SKM-1 treated with dmso at 0.1 percent for 144 hours (cell line): ENCODE data around the gene ADARB1.
A peak's percentile ranks its signal among the peaks of the same experiment; 100 is the strongest.

Experiments used
- DNase-seq: peaks from one replicate; lab custom pipeline; 2025; ENCODE audit not compliant: unreplicated experiment; lab: John Stamatoyannopoulos, UW

Gene ADARB1

GRCh38 chr21:45259206-45259840 is 184.9 kb downstream of the ADARB1 start:
- no peak for DNase-seq

DNA sequence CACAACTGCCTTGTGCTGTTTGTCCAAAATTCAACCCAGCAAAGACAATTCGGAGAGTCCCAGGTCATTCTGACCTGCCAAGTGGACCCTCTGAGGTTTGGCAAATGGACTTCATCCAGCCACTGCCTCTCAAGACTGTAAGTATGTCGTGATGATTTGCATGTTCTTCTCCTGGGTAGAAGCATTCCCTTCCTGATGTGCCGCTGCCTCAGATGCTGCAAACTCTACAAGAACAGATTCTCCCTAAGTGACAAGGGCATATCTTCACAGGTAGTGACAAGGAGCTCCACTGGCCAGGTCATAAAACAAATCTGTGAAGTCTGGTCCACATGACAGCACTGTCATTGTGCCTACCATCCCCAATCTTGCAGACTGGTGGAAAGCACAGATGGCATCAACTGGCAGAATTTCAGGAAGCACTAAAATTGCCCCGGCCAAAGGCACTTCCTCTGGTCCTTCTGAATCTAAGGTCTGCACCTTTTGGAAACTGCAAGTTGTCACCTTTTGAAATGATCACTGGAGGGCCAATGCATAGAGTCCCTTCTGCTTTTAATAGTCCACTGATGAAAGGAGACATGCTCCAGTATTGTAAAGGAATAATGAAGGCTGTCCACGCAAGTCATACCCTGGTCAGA is 185.9 kb downstream of the ADARB1 start:
- no peak for DNase-seq

GRCh38 chr21:45261093-45261492 is 186.7 kb downstream of the ADARB1 start:
- DNase-seq, result no peak

- no peak for DNase-seq
Measured at GRCh38 chr21:45262041-45262581, 187.7 kb downstream of the ADARB1 start.

DNA sequence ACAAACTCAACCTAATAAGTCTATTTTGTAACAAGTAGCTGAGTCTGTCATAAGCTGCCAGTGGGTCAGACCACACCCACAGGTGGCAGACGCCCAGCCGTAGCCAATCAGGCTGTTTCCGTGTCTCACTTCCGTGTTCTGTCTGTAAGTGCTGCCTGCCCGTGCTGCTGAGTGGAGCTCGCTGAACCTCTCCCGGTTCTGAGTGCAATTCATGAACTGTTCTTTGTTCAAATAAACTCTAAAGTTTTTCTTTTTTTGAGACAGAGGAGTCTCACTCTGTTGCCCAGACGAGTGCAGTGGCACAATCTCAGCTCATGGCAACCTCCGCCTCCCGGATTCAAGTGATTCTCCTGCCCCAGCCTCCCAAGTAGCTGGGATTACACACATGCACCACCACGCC is 188.2 kb downstream of the ADARB1 start:
- DNase-seq, result no peak

- DNase-seq, result no peak
Measured at GRCh38 chr21:45263534-45263933, 189.2 kb downstream of the ADARB1 start.

DNA sequence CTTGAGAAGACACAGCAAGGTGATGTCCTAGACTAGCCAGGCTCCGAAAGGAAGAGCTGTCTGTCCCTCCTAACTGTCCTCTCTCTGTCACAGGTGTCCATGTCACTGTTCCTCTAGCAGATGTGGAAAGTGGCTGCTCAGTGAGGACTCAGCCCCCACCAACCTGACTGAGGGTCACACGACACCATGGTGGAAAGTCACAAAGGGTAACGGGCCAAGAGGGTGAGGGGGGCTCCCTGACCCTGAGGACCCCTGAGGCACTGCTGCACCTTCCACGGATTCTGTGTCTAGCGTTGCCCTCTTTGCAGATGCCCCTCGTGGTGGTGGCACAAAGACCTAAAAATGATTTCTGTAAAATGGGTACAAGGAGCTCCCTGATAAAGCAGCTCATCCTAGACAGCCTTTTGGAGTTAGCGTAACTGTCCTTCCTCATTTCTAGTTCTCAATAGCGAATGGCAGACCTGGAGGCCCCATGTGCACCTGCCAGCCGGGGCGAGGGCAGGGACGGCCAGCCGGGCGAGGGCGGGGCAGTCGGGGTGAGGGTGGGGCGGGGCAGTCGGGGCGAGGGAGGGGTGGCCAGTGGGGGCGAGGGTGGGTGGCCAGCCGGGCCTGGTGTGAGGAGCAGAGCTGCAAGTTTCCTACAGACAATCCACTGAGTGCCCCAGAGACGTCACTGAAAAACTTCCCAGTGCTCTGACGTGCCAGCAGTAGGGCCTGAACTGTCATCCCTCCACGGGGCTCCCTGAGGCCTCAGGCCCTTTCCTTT is 189.9 kb downstream of the ADARB1 start:
- DNase-seq, result no peak

DNA sequence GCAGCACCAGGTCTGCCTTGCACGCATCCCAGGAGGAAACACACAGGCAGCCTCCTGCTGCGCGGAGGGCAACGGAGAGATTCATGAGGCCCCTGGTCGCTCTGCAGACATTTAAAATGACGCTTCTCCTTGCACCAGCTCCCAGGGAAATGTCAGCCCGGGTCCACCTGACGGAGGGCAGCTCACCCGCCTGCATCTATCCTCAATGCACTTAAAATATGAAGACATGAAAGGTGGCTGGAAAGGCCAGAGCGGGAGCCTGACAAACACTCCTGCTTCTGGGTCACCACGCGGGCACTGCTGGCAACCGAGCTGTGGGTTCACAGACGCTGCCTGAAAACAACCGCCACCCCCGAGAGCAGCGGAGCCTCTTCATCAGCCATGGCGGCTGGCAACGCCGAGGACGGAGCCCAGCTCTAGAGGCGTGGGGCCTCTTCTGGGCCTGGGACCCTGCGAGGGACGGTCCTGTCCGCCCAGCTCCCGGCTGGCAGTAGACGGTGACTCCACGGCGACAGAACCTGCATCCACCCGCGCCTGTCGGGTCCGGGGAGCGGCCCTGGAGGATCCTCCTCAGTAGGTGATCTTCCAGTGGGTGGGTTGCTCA is 190.6 kb downstream of the ADARB1 start:
- DNase-seq, result no peak

DNA sequence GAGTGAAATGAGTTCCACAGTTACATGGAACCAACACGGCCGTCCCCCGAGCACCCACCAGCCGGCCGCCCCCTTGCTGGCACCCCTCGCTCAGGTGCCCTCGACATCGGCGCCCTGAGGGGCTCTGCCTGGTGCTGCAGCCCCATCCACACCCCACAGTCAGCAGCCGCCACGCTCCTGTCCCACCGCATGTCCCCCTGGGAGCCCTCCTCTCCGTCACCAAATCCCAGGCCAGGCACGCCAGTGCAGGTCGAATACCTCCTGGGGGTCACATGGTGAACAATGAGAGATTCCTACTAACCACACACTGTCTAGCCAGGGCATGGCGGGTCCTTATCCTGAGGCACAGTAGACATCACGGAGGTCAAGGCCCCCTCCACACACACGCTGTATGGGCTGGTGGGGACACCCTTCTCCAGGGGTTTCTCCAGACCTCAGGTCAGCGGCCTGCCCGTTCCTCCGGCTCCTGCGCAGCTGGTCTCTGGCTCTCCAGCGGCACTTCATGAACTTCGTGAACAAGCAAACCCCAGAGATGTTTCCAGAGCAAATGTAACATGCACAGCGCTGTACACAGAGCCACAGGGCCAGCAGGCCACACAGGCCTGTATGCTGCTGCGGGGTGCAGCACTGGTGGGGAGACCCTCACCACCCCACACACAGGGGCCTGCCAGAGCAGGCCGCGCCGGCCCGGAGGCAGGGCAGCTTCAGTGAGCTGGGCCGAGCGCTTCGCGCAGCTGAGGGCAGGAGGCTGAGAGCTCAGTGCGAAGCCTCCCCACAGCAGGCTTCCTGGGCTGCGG is 191.5 kb downstream of the ADARB1 start:
- no peak for DNase-seq

- no peak for DNase-seq
Measured at GRCh38 chr21:45266518-45267389, 192.4 kb downstream of the ADARB1 start.

GRCh38 chr21:45267390-45267760 is 193.0 kb downstream of the ADARB1 start:
- DNase-seq, result no peak

DNA sequence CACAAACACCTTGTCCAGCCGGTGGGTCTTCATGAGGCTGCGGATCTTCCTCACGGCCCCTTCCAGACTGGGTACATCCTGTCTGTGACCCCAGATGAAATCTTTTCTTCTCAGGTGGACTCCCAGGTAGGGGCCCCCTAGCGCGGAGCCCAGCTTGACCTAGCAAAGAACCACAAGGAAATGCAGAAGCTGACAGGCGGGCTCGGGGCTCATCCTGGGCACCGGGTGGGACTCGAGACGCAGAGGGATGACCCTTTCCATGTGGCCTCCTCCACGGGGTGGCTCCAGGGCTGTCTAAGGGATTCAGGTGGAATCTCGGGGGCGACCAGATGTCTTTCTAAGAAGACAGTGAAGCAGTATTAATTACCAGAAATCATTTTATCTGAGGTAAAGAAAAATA is 195.5 kb downstream of the ADARB1 start:
- DNase-seq, result no peak

DNA sequence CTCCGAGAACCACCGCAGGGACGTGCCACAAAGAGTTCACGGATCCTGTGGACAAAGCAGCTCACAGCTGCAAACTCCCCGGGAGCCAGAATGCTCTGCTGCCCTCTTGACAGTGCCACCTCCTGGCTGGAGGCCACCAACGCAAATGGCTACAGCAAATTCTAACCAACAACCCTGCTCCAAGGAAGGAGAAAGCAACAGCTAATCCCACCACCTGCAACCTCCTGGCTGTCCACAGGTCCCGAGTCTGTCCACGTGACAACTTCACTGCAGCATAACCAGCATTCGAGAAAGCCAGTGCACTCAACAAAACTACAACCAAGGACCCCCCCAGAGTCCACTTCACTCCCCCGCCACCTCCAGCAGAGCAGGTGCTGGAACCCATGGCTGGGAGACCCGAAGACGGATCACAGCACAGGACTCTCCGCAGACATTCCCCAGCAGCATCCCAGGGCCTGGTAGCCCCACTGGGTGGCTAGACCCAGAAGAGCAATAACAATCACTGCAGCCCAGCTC is 196.0 kb downstream of the ADARB1 start:
- DNase-seq, result peak; percentile 9
